ENCODE measurements around the gene CDC14B.

The CDC14B gene

DNA sequence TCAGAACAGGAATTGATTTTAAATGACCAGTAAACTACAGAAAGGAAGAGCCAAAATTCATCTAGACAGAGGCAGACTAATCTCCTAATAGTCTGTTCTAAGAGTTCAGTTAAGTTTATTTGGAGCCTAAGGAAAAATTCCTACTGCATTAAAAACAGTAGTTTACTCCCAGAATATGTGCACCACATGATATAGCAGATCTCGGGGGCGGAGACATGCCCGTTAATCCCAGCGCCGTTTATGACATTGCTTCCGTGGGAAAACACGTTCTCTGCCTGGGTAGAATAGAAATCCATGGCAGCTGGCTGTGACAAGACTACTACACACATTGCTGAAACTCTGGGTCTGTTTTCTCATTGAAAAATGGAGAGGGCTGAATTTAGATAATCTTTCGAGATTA, 158.3 kb downstream of the CDC14B start:
- Histone ChIP-seq H3K36me3 (ENCODE audit: insufficient read depth, low read length) (peaks cover 48% of the 10 kb centered on the region), H3K4me1 (ENCODE audit: insufficient read depth, low read length) (no peaks in the 10 kb centered on the region), H3K9me3 (ENCODE audit: low read length) (no peaks in the 10 kb centered on the region), H3K27me3 (ENCODE audit: insufficient read depth, low read length) (no peaks in the 10 kb centered on the region), H3K4me3 (ENCODE audit: low read length) (no peak overlapping the region), H2AFZ (ENCODE audit: low read depth, low read length) (no peak overlapping the region)

DNA sequence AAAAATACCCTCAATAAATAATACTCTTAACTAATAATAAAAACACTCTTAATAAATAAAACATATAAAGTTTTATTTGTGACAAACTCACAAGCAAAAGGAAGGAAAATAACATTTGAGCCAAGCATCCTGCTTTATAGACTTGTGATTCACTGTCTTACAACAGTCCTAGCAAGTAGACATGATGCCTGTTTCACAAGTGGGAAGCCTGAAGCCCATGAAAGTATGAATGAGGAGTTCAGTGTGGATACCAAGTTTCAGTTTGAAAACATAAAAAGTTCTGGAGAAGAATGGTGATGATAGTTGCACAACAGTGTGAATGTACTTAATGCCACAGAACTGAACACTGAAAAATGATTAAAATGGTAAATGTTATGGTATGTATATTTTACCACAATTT, 158.8 kb downstream of the CDC14B start:
- no peaks in the 10 kb centered on the region for H3K9me3 ChIP-seq (ENCODE audit: low read length)
- H3K27me3 ChIP-seq (ENCODE audit: insufficient read depth, low read length) = no peaks in the 10 kb centered on the region
- no peak overlapping the region for H3K4me3 ChIP-seq (ENCODE audit: low read length)
- no peaks in the 10 kb centered on the region for H3K4me1 ChIP-seq (ENCODE audit: insufficient read depth, low read length)
- H2AFZ ChIP-seq (ENCODE audit: low read depth, low read length) = no peak overlapping the region
- peaks cover 43% of the 10 kb centered on the region for H3K36me3 ChIP-seq (ENCODE audit: insufficient read depth, low read length)

DNA sequence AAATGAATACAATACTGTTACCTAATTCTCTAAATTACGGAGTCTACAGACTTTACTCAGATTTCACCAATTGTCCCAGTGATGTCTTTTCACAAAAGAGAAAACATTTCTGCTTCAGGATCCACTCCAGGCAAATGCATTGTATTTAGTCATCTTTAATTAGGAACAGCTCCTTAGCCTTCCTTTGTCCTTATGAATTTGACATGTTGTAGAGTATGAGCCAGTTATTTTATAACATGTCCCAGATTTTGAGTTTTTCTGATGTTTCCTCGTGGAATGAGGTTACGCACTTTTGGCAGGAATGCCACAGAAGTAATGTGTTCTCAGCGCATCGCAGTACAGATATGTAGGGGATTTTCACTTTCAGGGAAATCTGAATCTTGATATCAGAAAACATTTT, 159.2 kb downstream of the CDC14B start:
- Histone ChIP-seq H2AFZ (ENCODE audit: low read depth, low read length) (no peak overlapping the region), H3K4me1 (ENCODE audit: insufficient read depth, low read length) (no peaks in the 10 kb centered on the region), H3K27me3 (ENCODE audit: insufficient read depth, low read length) (no peaks in the 10 kb centered on the region), H3K36me3 (ENCODE audit: insufficient read depth, low read length) (peaks cover 39% of the 10 kb centered on the region), H3K9me3 (ENCODE audit: low read length) (no peaks in the 10 kb centered on the region), H3K4me3 (ENCODE audit: low read length) (no peak overlapping the region)

DNA sequence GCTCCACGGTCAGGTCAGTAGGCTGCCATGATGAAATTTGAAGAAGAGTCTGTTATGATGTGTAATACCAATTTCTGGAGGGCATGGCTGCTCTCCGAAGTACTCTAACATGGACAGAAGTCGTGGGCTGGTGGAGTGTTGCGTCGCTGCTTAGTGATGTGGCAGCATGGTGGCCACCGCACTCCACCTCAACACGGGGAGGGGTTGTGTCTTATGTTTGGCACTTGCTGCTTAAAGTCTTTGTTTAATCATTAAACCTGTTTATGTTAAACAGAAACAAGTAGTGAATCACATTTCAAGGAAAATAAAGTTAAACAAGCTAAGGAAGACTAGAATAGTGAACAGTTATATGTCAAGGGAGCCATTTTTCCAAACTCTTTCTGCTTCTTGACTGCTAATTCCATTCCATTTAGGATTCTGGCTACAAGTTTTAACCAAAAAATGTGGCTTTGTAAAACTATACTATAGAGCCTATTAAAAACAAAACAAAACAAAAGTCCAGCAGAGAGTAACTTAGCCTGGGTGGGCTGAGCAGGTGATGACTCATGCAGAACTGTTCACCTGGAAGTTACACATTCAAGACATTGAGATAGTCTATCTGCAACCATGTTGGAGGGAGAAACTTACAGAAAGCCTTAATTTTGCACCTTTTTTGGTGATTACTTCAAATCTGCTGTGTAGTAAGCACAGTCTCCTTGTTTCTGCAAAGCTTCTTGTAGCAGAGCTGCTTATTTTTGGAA, 160.2 kb downstream of the CDC14B start:
- H3K4me1 ChIP-seq (ENCODE audit: insufficient read depth, low read length) = no peaks in the 10 kb centered on the region
- no peak overlapping the region for H2AFZ ChIP-seq (ENCODE audit: low read depth, low read length)
- H3K27me3 ChIP-seq (ENCODE audit: insufficient read depth, low read length) = no peaks in the 10 kb centered on the region
- no peaks in the 10 kb centered on the region for H3K9me3 ChIP-seq (ENCODE audit: low read length)
- peaks cover 34% of the 10 kb centered on the region for H3K36me3 ChIP-seq (ENCODE audit: insufficient read depth, low read length)
- H3K4me3 ChIP-seq (ENCODE audit: low read length) = no peak overlapping the region

DNA sequence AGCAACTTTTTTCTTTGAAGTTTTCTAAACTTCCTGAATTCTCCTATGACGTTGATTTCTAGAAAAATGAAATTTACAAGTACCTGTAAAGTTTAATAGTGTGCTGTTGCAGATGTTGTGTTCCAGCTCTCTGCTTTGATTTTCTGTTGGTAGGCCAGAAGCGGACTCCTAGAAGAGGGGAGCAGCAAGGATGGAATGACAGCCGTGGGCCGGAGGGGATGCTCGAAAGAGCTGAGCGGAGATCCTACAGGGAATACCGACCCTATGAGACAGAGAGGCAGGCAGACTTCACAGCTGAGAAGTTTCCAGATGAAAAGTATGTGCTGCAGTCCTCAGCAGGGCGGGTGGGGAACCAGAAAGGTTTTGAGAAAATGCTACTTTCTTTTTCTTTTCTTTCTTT, 161.4 kb downstream of the CDC14B start:
- Histone ChIP-seq H3K4me3 (ENCODE audit: low read length) (no peak overlapping the region), H3K4me1 (ENCODE audit: insufficient read depth, low read length) (peaks cover 5% of the 10 kb centered on the region), H2AFZ (ENCODE audit: low read depth, low read length) (no peak overlapping the region), H3K36me3 (ENCODE audit: insufficient read depth, low read length) (peaks cover 26% of the 10 kb centered on the region), H3K27me3 (ENCODE audit: insufficient read depth, low read length) (no peaks in the 10 kb centered on the region), H3K9me3 (ENCODE audit: low read length) (no peaks in the 10 kb centered on the region)

DNA sequence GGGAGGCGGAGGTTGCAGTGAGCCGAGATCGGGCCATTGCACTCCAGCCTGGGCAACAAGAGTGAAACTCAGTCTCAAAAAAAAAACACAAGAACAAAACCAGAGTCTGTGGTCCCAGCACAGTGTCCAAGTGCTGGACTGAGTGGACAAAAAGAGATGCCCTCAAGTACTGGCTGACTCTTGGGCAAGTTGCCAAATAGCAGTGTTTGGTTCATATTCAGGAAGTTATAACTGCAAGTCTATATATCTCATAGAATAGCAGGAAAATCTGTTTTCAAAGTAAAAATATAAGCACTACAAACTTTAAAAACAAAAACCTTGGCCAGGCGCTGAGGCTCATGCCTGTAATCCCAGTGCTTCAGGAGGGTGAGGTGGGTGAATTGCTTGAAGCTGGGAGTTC, 162.4 kb downstream of the CDC14B start:
- no peak overlapping the region for H2AFZ ChIP-seq (ENCODE audit: low read depth, low read length)
- H3K9me3 ChIP-seq (ENCODE audit: low read length) = no peaks in the 10 kb centered on the region
- H3K4me3 ChIP-seq (ENCODE audit: low read length) = no peak overlapping the region
- H3K27me3 ChIP-seq (ENCODE audit: insufficient read depth, low read length) = no peaks in the 10 kb centered on the region
- peaks cover 5% of the 10 kb centered on the region for H3K4me1 ChIP-seq (ENCODE audit: insufficient read depth, low read length)
- H3K36me3 ChIP-seq (ENCODE audit: insufficient read depth, low read length) = peaks cover 26% of the 10 kb centered on the region

DNA sequence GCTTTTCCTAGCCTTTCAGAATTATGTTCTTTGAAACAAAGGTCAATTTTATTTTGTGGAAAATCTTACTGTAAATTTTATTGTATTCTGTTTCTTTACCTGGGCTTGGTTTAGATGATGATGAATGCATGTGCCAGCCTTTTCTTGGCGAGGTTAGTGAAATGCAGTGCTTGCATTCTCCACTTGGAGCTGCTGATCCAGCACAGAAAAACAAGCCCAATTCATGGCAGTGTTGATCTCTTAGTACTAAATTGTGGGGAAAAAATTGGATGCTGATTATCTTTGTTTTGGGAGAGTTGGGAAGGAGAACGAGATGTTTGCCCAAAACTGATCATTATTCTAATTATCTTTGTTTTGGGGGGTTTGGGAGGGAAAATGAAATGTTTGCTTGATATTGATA, 166.0 kb downstream of the CDC14B start:
- Histone ChIP-seq H3K4me3 (ENCODE audit: low read length) (no peak overlapping the region), H3K36me3 (ENCODE audit: insufficient read depth, low read length) (peaks cover 5% of the 10 kb centered on the region), H3K27me3 (ENCODE audit: insufficient read depth, low read length) (no peaks in the 10 kb centered on the region), H2AFZ (ENCODE audit: low read depth, low read length) (no peak overlapping the region), H3K4me1 (ENCODE audit: insufficient read depth, low read length) (peaks cover 18% of the 10 kb centered on the region), H3K9me3 (ENCODE audit: low read length) (no peaks in the 10 kb centered on the region)

DNA sequence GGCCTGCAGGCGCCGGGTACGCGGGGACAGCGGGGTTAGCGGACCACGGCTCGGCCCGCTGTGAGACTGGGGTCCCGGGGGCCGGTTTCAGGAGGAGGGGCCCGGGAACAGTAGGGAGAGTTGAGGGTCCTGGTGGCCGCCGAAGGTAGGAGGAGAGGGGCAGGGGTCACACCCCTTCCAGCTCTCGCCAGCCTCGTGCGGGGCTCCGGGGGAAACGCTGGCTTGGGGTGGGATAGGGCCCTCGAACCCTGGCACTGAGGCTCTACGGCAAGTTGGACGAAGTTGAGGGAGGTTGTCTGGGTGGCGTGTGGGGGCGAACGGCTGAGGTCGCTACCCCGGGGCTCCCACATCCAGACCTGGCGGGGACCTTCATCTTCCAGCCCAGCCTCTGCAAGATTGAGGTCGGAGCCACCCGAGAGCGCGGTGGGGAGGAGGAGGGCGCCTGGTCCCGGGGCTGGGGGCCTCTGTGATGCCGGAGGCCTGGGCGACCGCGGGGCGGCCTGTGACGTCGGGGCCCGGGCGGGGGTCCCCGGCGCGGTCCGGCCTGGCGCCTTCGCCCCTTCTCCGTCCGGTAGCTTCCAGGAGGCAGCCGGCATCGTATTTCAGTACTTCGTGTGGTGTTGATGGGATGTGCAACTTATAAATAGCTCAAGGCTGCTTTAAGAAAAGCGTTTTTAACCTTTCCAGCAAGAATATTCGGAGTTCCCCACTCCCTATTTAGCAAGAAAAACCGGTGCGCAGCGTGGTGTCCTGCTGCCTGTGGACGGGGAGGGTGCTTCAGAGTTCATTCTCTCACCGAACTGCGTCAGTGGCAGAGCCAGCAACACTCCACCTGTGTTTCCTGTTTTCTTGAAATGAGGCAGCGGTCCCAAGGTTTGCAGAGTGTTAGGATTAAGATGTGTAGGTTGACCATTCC, 168.8 kb downstream of the CDC14B start:
- peak overlapping the region; percentile 58 for H3K4me3 ChIP-seq (ENCODE audit: low read length)
- H3K4me1 ChIP-seq (ENCODE audit: insufficient read depth, low read length) = peaks cover 20% of the 10 kb centered on the region
- H2AFZ ChIP-seq (ENCODE audit: low read depth, low read length) = peak overlapping the region; percentile 62

More for the DNA sequence above, 168.8 kb downstream of the CDC14B start:
- H3K27me3 ChIP-seq (ENCODE audit: insufficient read depth, low read length) = no peaks in the 10 kb centered on the region
- H3K9me3 ChIP-seq (ENCODE audit: low read length) = no peaks in the 10 kb centered on the region
- peaks cover 2% of the 10 kb centered on the region for H3K36me3 ChIP-seq (ENCODE audit: insufficient read depth, low read length)
